GM12891 (cell line): Measurements from ENCODE around the gene FAM217B.

Experiments
- DNase-seq: peaks from one replicate; pipeline ENCODE4 v3.0.0; 2011; ENCODE audit warnings: low spot score; ENCODE audit not compliant: insufficient read length
- FAIRE-seq: peaks from 2 replicates; lab custom pipeline; 2011; peaks lifted over from hg19 to GRCh38; lab: Jason Lieb, UNC
- PAX5 ChIP-seq: IDR thresholded peaks from 2 replicates; pipeline ENCODE4 v1.6.1; 2011; ENCODE audit warnings: low read length, moderate library complexity, mild to moderate bottlenecking; ENCODE audit not compliant: insufficient read depth, severe bottlenecking
- POLR2A ChIP-seq: IDR thresholded peaks from 2 replicates; pipeline ENCODE4 v1.6.1; 2011; ENCODE audit warnings: low read depth, low read length, control low read depth
- POLR2AphosphoS5 ChIP-seq: IDR thresholded peaks from 2 replicates; pipeline ENCODE4 v1.6.1; 2011; ENCODE audit warnings: low read depth, low read length, control low read depth
- POU2F2 ChIP-seq: IDR thresholded peaks from 2 replicates; pipeline ENCODE4 v1.6.1; 2011; ENCODE audit warnings: low read depth, mild to moderate bottlenecking, control low read depth, low read length, moderate library complexity
- SPI1 ChIP-seq: IDR thresholded peaks from 2 replicates; pipeline ENCODE4 v1.6.1; 2011; ENCODE audit warnings: low read depth, low read length, control low read depth
- TAF1 ChIP-seq: IDR thresholded peaks from 2 replicates; pipeline ENCODE4 v1.6.1; 2011; ENCODE audit warnings: low read depth, low read length, control low read depth

The FAM217B gene

DNA sequence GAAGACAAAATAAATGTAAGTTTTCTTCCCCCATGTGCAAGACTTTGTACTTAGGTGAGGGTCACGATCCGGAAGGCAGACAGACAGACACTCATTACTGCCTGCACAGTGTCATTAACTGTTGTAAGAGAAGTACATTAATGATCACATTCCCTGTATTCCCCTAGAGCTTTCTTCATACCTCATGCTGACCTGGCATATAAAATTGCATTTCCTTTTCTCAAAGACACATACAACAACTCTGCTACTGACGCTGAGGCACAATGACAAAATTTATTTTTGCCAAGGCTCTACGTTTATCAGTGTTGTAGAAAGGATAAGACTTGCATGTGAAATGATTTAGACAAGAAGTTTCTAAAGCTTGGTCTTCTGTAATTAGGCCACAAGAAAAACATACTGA lies 3.8 kb upstream of the FAM217B start:
- TF ChIP-seq POLR2AphosphoS5, result no peak
- TF ChIP-seq SPI1, result no peak
- no peak for TF ChIP-seq POU2F2
- TF ChIP-seq TAF1, result no peak
- TF ChIP-seq PAX5, result no peak
- FAIRE-seq, result no peak
- no peak for DNase-seq

DNA sequence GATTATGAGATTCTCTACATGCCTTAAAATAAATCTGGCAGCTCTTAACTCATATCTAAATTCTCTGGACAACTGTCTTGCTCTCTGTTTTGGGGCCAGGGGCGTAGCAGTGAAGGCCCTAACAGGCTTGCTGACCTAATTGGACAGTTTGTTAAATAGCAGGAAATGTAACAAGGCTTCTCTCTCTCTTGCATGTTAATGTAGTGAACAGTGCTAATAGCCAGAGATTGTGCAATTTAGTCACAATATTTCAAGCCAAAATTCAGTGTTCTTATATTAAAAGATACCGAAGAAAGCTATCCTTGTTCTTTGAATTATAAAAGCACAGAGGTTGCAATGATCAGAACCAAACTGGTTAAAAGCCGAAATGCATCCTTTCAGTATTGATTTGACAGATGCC lies 3.0 kb upstream of the FAM217B start:
- FAIRE-seq (no peak), DNase-seq (no peak)
- TF ChIP-seq POLR2AphosphoS5 (no peak), POLR2A (no peak), TAF1 (no peak), PAX5 (no peak), SPI1 (no peak), POU2F2 (no peak)

DNA sequence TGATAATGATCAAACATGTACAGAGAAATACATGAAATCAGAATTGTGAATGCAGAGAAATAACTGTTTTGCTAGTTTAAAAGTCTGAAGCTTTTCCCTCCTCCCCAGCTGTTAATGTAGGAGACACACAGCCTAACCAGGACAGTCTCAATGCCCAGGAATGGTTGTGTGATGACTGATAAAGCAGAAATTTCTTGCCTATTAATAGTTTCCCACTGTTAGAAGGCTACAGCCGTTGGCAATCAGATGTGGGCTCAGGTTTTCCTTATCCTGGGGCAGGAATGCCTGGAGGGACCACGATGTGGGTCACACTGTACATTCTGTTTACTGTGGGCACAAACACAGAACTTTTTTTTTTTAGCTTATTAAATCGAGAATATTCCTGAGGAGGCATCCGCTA lies 2.0 kb upstream of the FAM217B start:
- FAIRE-seq (no peak), DNase-seq (no peak)
- TF ChIP-seq SPI1 (no peak), POLR2AphosphoS5 (no peak), POLR2A (no peak)

DNA sequence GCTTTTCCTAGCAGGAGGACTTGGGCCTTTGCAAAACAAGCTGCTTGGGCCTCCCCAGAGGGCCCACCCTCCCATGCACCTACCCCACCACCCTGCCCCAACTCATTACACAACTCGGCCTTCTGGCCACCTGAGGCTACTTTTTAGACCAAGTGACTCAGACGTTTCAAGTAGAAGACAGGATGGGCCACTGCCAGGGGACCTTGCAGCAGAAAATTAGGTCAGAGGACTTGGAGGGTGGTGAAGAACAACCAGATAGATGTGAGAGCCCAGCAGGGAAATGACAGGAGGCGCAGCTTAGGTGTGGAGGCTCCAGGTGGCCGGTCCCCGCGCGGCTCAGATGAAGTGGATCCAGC lies 1.5 kb upstream of the FAM217B start:
- TF ChIP-seq TAF1 (no peak), POU2F2 (no peak), POLR2A (no peak), SPI1 (no peak), PAX5 (no peak), POLR2AphosphoS5 (no peak)
- DNase-seq (no peak), FAIRE-seq (no peak)

DNA sequence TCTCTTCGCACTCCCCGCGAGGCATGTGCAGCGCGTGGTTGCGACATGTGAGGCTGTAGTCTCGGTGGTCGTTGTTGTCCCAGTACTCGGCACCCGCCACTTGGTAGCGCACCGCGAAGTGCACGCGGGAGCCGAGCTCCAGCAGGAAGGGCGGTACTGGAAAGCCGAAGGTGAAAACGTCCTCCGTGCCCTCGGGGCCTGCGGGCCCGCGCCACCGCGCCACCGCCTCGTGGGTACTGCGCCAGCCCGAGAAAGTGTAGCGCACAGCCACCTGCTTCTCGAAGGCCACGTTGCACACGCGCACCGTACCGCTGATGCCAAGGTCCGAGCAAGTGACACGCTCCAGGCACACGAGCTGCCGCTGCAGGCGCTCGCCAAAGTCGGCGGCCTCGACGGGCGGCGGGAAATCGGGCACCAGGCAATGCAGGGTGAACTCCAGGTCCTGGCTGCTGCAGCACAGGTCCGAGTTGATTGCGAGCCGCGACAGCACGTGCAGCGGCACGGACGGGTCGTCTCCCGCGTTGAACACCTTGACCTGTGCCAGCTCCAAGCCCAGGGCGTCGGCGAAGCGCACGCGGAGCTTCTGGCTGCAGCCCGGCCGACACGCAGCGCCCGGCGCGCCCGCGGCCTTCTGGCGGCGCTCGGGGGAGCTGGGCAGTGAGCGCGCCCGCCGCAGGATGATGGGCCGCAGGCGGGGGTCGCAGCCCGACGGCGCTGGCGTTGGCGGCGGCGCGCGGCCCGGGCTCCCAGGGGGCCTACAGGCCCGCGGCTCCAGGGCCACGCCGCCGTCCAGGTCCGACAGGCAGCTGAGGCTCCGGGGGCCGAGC lies 924 bp upstream of the FAM217B start:
- FAIRE-seq (no peak), DNase-seq (no peak)
- no peak for TF ChIP-seq TAF1
- no peak for TF ChIP-seq POLR2A
- no peak for TF ChIP-seq POU2F2
- TF ChIP-seq POLR2AphosphoS5, result no peak
- TF ChIP-seq SPI1, result no peak
- TF ChIP-seq PAX5, result no peak

DNA sequence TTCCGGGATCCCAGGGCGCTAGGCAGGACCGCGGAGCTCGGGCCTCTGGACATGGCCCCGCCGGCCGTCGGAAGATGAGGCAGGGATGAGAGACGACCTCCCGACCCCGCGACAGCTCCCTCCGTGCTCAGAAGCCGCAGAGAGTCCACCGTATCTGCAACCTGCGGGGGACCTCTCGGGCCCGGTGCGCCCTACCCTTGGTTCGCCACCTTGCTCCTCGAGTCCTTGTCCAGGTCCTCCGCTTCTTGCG lies 385 bp upstream of the FAM217B start:
- no peak for FAIRE-seq
- peak; percentile 31 for DNase-seq
- TF ChIP-seq PAX5 (no peak), POU2F2 (no peak), TAF1 (no peak), POLR2A (no peak), SPI1 (no peak), POLR2AphosphoS5 (no peak)

DNA sequence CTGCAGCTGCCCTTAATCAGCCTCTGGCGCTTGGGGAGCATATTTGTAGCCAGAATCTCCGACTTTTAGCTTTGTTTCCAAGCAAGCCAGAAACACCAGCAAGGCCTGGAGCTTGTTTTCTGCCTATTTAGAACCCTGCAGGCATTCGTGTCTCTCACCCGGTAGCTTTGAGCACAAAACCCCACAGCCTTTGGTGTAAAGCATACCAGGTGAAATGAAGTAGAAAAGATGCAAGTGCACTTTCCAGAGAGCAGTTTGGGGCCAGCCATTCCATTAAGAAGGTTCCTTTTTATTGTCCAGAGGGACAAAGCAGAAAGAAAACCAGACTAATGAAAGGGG lies 736 bp downstream of the FAM217B start:
- no peak for TF ChIP-seq SPI1
- TF ChIP-seq POLR2A, result no peak
- TF ChIP-seq TAF1, result no peak
- TF ChIP-seq POU2F2, result no peak
- TF ChIP-seq POLR2AphosphoS5, result no peak
- no peak for TF ChIP-seq PAX5
- no peak for DNase-seq
- no peak for FAIRE-seq

DNA sequence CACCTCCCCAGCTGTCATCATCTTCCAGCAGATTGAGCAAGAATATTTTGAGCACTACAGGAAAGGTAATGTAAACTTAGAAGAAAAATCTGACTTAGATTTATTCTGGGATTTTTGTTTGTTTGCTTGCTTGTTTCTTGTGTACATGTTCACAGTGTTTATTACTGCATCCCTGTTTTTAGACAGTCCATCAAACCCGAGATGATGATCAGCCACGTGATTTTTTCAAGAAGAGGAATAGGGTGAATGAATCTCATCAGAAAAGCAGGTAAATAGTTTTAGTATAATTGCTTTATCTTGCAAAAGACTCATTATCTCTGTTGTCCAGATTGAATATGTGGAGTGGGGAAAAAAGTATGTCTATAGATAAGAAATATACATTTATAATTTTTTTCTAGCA lies 2.1 kb downstream of the FAM217B start:
- TF ChIP-seq POLR2AphosphoS5 (no peak), PAX5 (no peak), TAF1 (no peak), POU2F2 (no peak), POLR2A (no peak), SPI1 (no peak)
- no peak for FAIRE-seq
- DNase-seq, result no peak

DNA sequence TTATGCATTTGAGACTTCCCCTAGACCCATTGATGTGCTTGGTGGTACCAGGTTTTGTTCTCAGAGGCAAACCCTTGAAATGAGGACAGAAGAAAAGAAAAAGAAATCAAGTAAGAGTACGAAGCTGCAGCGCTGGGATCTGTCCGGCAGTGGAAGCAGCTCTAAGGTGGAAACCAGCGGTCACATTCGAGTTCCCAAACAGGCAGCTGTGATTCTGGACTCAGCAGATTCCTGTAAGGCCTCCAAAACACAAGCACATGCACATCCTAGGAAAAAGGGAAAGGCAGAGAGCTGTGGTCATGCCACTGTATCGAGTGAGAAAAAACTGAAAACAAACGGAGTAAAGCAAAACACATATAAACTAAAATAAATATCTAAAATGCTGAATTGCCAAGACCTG lies 4.5 kb downstream of the FAM217B start:
- FAIRE-seq, result no peak

DNA sequence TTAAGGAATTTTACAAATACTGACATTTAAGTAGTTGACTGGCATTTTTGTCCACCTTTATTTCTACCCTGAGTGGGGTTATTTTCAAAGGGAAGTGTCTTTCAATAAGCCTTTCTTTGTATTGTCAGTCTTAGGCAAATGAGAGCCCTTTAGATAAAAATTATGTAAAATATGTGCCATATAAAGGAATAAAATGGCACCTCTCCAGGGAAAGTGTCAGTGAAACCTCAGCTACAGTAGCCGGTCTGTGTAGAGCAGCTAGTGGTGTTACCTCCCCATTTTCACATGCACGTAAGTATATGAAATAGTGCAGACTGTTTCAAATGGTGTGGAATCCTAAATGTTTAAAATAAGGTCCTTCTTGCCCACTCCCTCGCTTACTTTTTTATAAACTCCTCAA lies 5.0 kb downstream of the FAM217B start:
- FAIRE-seq, result no peak
- TF ChIP-seq POLR2AphosphoS5 (no peak), TAF1 (no peak), SPI1 (no peak), POLR2A (no peak), POU2F2 (no peak)
- DNase-seq, result no peak

More for the DNA sequence above, 4.5 kb downstream of the FAM217B start:
- TF ChIP-seq POLR2AphosphoS5, result no peak
- no peak for TF ChIP-seq POU2F2
- TF ChIP-seq POLR2A, result no peak
- no peak for TF ChIP-seq SPI1
- TF ChIP-seq PAX5, result no peak
- TF ChIP-seq TAF1, result no peak
- no peak for DNase-seq

DNA sequence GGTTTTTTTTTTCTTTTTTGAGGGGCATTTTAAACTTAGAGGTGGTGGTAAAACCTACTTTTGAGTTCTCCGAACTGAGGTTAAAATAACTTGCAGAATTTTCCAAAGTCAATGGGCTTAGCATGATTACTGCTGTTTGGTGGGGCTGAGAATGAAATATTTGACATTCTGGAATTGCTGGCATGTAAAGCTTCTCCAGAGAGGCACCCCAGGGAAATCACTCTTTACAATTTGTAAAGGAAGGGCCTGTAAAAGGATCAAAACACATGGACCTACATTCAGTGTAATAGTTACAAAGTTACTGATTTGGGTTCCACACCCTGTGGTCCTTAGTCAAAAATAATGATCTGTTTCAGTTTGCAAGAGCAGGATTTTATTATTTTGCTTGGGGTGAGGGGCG lies 5.5 kb downstream of the FAM217B start:
- TF ChIP-seq TAF1, result no peak
- TF ChIP-seq POU2F2, result no peak
- no peak for TF ChIP-seq SPI1
- no peak for TF ChIP-seq POLR2A
- no peak for TF ChIP-seq PAX5
- no peak for DNase-seq
- no peak for FAIRE-seq
